HEK293 (cell line): Measurements from ENCODE around the gene SSH3.
A peak's percentile ranks its signal among the peaks of the same experiment; 100 is the strongest.

Experiments
- ATF2 ChIP-seq: fragments of 450-650 bp; formaldehyde crosslinking; IDR thresholded peaks from 2 replicates; pipeline ENCODE4 v1.5.1; 2016; ENCODE audit warnings: missing biosample characterization, missing genetic modification characterization, low read depth
- CTCF ChIP-seq: fragments of 450-650 bp; formaldehyde crosslinking; IDR thresholded peaks from 2 replicates; pipeline ENCODE4 v1.5.1; 2016; ENCODE audit warnings: missing biosample characterization, missing genetic modification characterization
- GLIS2 ChIP-seq: fragments of 450-650 bp; formaldehyde crosslinking; IDR thresholded peaks from 2 replicates; pipeline ENCODE4 v1.5.1; 2016; ENCODE audit warnings: missing biosample characterization, missing genetic modification characterization
- SETDB1 ChIP-seq: IDR thresholded peaks from one replicate; pipeline ENCODE4 v1.6.1; 2017; ENCODE audit warnings: mild to moderate bottlenecking, low read length, moderate library complexity, mixed read lengths; ENCODE audit not compliant: insufficient read length
- WT1 ChIP-seq: fragments of 450-650 bp; formaldehyde crosslinking; IDR thresholded peaks from 2 replicates; pipeline ENCODE4 v1.5.1; 2016; ENCODE audit warnings: missing biosample characterization, missing genetic modification characterization
- YY1 ChIP-seq: fragments of 450-650 bp; formaldehyde crosslinking; IDR thresholded peaks from 2 replicates; pipeline ENCODE4 v1.5.1; 2018; ENCODE audit warnings: missing biosample characterization, missing genetic modification characterization
- ZNF24 ChIP-seq: fragments of 450-650 bp; formaldehyde crosslinking; IDR thresholded peaks from 2 replicates; pipeline ENCODE4 v1.5.1; 2016; ENCODE audit warnings: missing biosample characterization, missing genetic modification characterization
- ZNF473 ChIP-seq: fragments of 450-650 bp; formaldehyde crosslinking; IDR thresholded peaks from 2 replicates; pipeline ENCODE4 v1.5.1; 2017; ENCODE audit warnings: missing biosample characterization, missing genetic modification characterization
- ZNF530 ChIP-seq: fragments of 450-650 bp; formaldehyde crosslinking; IDR thresholded peaks from 2 replicates; pipeline ENCODE4 v1.5.1; 2016; ENCODE audit warnings: low read depth, missing biosample characterization, missing genetic modification characterization
- ZNF560 ChIP-seq: fragments of 450-650 bp; formaldehyde crosslinking; IDR thresholded peaks from 2 replicates; pipeline ENCODE4 v1.5.1; 2017; ENCODE audit warnings: missing biosample characterization, missing genetic modification characterization, borderline replicate concordance
- TF ChIP-seq, protein P1 (sequence below): fragments of 450-650 bp; formaldehyde crosslinking; IDR thresholded peaks from 2 replicates; pipeline ENCODE4 v1.5.1; 2017; ENCODE audit warnings: missing biosample characterization, mild to moderate bottlenecking, missing genetic modification characterization, moderate library complexity

DNA sequence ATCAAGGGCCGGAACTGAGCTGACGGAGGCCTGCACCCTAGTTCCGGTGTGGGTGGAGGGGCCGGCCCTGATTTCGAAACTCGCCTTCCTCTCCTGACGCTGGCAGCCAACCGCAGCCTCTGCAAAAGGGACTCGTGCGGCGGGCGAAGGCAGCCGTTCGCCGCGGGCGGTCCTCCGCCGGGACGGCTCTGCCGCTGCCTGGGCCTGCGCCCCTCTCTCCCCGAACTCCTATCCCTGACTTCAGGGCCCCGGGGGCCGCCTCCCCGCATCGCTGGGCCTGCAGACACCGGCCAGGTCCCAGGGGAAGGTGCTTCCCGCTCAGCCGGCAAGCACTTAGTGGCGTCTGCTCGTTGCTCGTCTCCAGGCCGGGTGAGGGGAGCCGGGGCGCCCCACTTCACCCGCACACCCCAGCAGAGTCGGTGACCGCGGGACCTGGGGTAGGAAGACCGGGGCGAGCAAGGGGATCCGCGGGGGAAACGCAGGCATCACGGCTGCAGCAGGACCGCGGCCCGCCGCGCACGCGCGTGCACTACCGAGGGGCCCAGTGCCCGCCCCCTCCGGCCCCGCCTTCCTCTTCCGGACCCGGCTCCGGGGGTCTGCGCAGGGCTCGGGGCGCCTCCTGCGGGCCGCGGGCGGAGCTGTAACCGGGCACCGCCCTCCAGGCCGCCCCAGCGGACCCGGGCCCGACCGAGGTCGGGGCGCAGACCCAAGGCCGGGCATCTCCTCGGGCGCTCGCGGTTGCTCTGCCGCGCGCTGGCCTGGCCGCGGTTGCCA is 14.7 kb upstream of the SSH3 start:
- TF ChIP-seq ZNF473 (tag by site-specific recombination) (no peak), ZNF24 (tag by site-specific recombination) (no peak), GLIS2 (peak; percentile 90), SETDB1 (no peak), CTCF (tag by site-specific recombination) (no peak; the same call in 1 of the 2 replicates), ZNF560 (tag by site-specific recombination) (no peak), WT1 (tag by site-specific recombination) (no peak), YY1 (no peak), ZNF530 (tag by site-specific recombination) (no peak), ATF2 (tag by site-specific recombination) (no peak)
- TF ChIP-seq, protein P1, sequence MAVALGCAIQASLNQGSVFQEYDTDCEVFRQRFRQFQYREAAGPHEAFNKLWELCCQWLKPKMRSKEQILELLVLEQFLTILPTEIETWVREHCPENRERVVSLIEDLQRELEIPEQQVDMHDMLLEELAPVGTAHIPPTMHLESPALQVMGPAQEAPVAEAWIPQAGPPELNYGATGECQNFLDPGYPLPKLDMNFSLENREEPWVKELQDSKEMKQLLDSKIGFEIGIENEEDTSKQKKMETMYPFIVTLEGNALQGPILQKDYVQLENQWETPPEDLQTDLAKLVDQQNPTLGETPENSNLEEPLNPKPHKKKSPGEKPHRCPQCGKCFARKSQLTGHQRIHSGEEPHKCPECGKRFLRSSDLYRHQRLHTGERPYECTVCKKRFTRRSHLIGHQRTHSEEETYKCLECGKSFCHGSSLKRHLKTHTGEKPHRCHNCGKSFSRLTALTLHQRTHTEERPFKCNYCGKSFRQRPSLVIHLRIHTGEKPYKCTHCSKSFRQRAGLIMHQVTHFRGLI (tag by site-specific recombination), result no peak
